GM12878 (cell line): ENCODE results near the gene NRIP3. TPM values are rescaled to one million over a fixed set of nuclear protein-coding genes. Genes with fewer than 3 reads are reported as not detected.

Experiments
- ATAC-seq: fragments of 200-7000 bp; cut with Tn5 transposase; 3 replicates; pipeline ENCODE4 v1.9.1; 2020; ENCODE audit warnings: mild to moderate bottlenecking, moderate library complexity
- Bru-seq: library from RNA; stranded (reverse); fragments of 400-500 nt; gene quantifications from one replicate; lab custom pipeline; 2021; lab: Mats Ljungman, UMichigan
- BruChase-seq, 2 experiments: library from RNA; stranded (reverse); fragments of 400-500 nt; gene quantifications; one replicate each; lab custom pipeline; 2021; lab: Mats Ljungman, UMichigan
- BruUV-seq: library from RNA; stranded (reverse); fragments of 400-500 nt; replicated peaks from 2 replicates; lab custom pipeline; 2021; lab: Mats Ljungman, UMichigan
- CTCF ChIA-PET: fragments of 300-600 bp; sonication (Branson Sonifier 250); formaldehyde crosslinking; extraction: SDS; loops from one replicate; lab custom pipeline; 2021; ENCODE audit warnings: inconsistent platforms; lab: Yijun Ruan, JAX
- POLR2A ChIA-PET: fragments of 350-600 bp; formaldehyde crosslinking; extraction: SDS; loops from one replicate; lab custom pipeline; 2021; ENCODE audit warnings: inconsistent platforms; lab: Charles Lee
- RAD21 ChIA-PET: fragments of 300-600 bp; sonication (Branson Sonifier 250); formaldehyde crosslinking; loops from one replicate; lab custom pipeline; 2023; ENCODE audit warnings: antibody characterized with exemption; ENCODE audit not compliant: unreplicated experiment; lab: Charles Lee
- SMC1A ChIA-PET: fragments of 300-600 bp; sonication (Branson Sonifier 250); formaldehyde crosslinking; loops from one replicate; lab custom pipeline; 2023; ENCODE audit not compliant: unreplicated experiment, uncharacterized antibody; lab: Charles Lee
- DNase-seq: peaks from one replicate; pipeline ENCODE4 v3.0.0-alpha.2; 2011; ENCODE audit warnings: low read depth, low spot score
- FAIRE-seq: peaks from 3 replicates; lab custom pipeline; 2011; peaks lifted over from hg19 to GRCh38; lab: Jason Lieb, UNC
- H2AFZ ChIP-seq: 2 replicates; pipeline ENCODE4 v1.6.0; 2011; ENCODE audit warnings: low read depth, low read length, control low read depth; ENCODE audit not compliant: control insufficient read depth
- H3K27ac ChIP-seq: 2 replicates; pipeline ENCODE4 v1.5.1; 2011; ENCODE audit warnings: control low read depth; ENCODE audit not compliant: control insufficient read depth, insufficient read depth
- H3K27me3 ChIP-seq, 2 experiments: replicated peaks in 1 of 2; 2 replicates each; pipeline versions ENCODE4 v1.6.0 to v1.6.1; 2011; ENCODE audit warnings: low read length in 1 of 2; ENCODE audit not compliant: control insufficient read depth in 2 of 2, insufficient read depth in 2 of 2
- H3K36me3 ChIP-seq, 2 experiments: 2 replicates each; pipeline ENCODE4 v1.5.1; 2011; ENCODE audit warnings: low read length in 1 of 2; ENCODE audit not compliant: control insufficient read depth in 2 of 2, insufficient read depth in 2 of 2
- H3K4me1 ChIP-seq: 2 replicates; pipeline ENCODE4 v1.6.1; 2011; ENCODE audit warnings: mild to moderate bottlenecking, low read length, moderate library complexity, mixed read lengths; ENCODE audit not compliant: control insufficient read depth, insufficient read depth
- H3K4me2 ChIP-seq: 2 replicates; pipeline ENCODE4 v1.6.0; 2011; ENCODE audit warnings: control low read depth; ENCODE audit not compliant: control insufficient read depth, insufficient read depth
- H3K4me3 ChIP-seq: fragments of 200-600 bp; sonication (generic); 2 replicates; pipeline ENCODE4 v1.5.1; 2016
- H3K79me2 ChIP-seq: 2 replicates; pipeline ENCODE4 v1.6.0; 2011; ENCODE audit warnings: low read length; ENCODE audit not compliant: control insufficient read depth, insufficient read depth
- H3K9ac ChIP-seq: 2 replicates; pipeline ENCODE4 v1.8.0; 2011; ENCODE audit warnings: low read length, control low read depth, mixed read lengths; ENCODE audit not compliant: control insufficient read depth, insufficient read depth
- H3K9me3 ChIP-seq: replicated peaks from 3 replicates; pipeline ENCODE4 v1.5.1; 2011; ENCODE audit warnings: mild to moderate bottlenecking, low read length; ENCODE audit not compliant: control insufficient read depth, insufficient read depth
- H4K20me1 ChIP-seq: 2 replicates; pipeline ENCODE4 v1.6.0; 2011; ENCODE audit not compliant: control insufficient read depth, insufficient read depth
- BACH1 ChIP-seq: fragments of 450-650 bp; IDR thresholded peaks from 2 replicates; pipeline ENCODE4 v1.6.1; 2017; ENCODE audit warnings: mild to moderate bottlenecking, borderline replicate concordance
- BCL3 ChIP-seq: IDR thresholded peaks from 2 replicates; pipeline ENCODE4 v1.6.1; 2011; ENCODE audit warnings: borderline replicate concordance, low read depth, mild to moderate bottlenecking, moderate library complexity, low read length; ENCODE audit not compliant: insufficient read depth, poor library complexity, severe bottlenecking
- CREM ChIP-seq: IDR thresholded peaks from 2 replicates; pipeline ENCODE4 v1.6.1; 2014; ENCODE audit warnings: antibody characterized with exemption, low read depth
- ETV6 ChIP-seq, 2 experiments: fragments of 450-650 bp in 1 of 2; IDR thresholded peaks in 1 of 2; conservative IDR thresholded peaks in 1 of 2; 2 replicates each; pipeline ENCODE4 v1.6.1; 2014; ENCODE audit warnings: antibody characterized with exemption in 1 of 2, borderline replicate concordance in 1 of 2, low read depth in 1 of 2, mild to moderate bottlenecking in 1 of 2, moderate library complexity in 1 of 2
- FOS ChIP-seq: IDR thresholded peaks from 3 replicates; pipeline ENCODE4 v1.6.1; 2011; ENCODE audit warnings: borderline replicate concordance; ENCODE audit not compliant: insufficient read length; ENCODE audit errors: extremely low read depth
- HDAC6 ChIP-seq: fragments of 200-600 bp; sonication (generic); IDR thresholded peaks from one replicate; pipeline ENCODE4 v1.8.0; 2017; ENCODE audit warnings: antibody characterized with exemption; ENCODE audit not compliant: unreplicated experiment
- JUNB ChIP-seq: IDR thresholded peaks from 2 replicates; pipeline ENCODE4 v1.6.1; 2016; ENCODE audit warnings: antibody characterized with exemption, mild to moderate bottlenecking
- MTA2 ChIP-seq: fragments of 450-650 bp; IDR thresholded peaks from 2 replicates; pipeline ENCODE4 v1.6.1; 2016; ENCODE audit warnings: low read depth, mild to moderate bottlenecking, moderate library complexity
- POLR2A ChIP-seq: IDR thresholded peaks from 2 replicates; pipeline ENCODE4 v1.6.1; 2011; ENCODE audit warnings: low read depth, mild to moderate bottlenecking, low read length
- SMARCA5 ChIP-seq: fragments of 450-650 bp; IDR thresholded peaks from 2 replicates; pipeline ENCODE4 v1.6.1; 2017; ENCODE audit warnings: mild to moderate bottlenecking
- SMC3 ChIP-seq: IDR thresholded peaks from 2 replicates; pipeline ENCODE4 v1.6.1; 2011; ENCODE audit warnings: low read length, improper control_type of control experiment, borderline replicate concordance
- SUZ12 ChIP-seq: fragments of 200-600 bp; sonication (generic); IDR thresholded peaks from one replicate; pipeline ENCODE4 v1.6.1; 2018; ENCODE audit warnings: antibody characterized with exemption, mild to moderate bottlenecking; ENCODE audit not compliant: unreplicated experiment
- TARDBP ChIP-seq: IDR thresholded peaks from 2 replicates; pipeline ENCODE4 v1.6.1; 2016; ENCODE audit warnings: borderline replicate concordance
- TCF12 ChIP-seq: IDR thresholded peaks from 2 replicates; pipeline ENCODE4 v1.6.1; 2011; ENCODE audit warnings: low read depth, mild to moderate bottlenecking, low read length
- ZNF207 ChIP-seq: fragments of 450-650 bp; IDR thresholded peaks from 2 replicates; pipeline ENCODE4 v1.6.1; 2014; ENCODE audit warnings: antibody characterized with exemption, mild to moderate bottlenecking, borderline replicate concordance
- WGBS: methylation state at CpG from one replicate; pipeline ENCODE4 v1.1.6; 2016; ENCODE audit warnings: low lambda C conversion rate; ENCODE audit not compliant: insufficient replicate concordance, insufficient coverage; ENCODE audit errors: missing lambda C conversion rate; 5-methylcytosine and 5-hydroxymethylcytosine counted together
- in situ Hi-C: fragments of 300-500 bp; cut with MboI; formaldehyde crosslinking; loops from 9 replicates; pipeline ENCODE4 v1.14.3; 2018; ENCODE audit warnings: mixed read lengths
- intact Hi-C: fragments of 100-400 bp; cut with micrococcal nuclease; formaldehyde crosslinking; loops from one replicate; pipeline ENCODE4 v1.14.2; 2022; ENCODE audit not compliant: unreplicated experiment
- long read RNA-seq, 2 experiments: library from polyadenylated mRNA; unstranded; transcript quantifications; one replicate each; pipeline ENCODE4 v2.0.0, GENCODE V29; 2019 to 2020
- polyA minus RNA-seq, 3 experiments: library from RNA; depleted of rRNA, polyadenylated mRNA; stranded (reverse); fragments of >200 nt; gene quantifications; 2 replicates each; pipeline ENCODE4 v1.2.3, GENCODE V29; 2011
- polyA plus RNA-seq, 11 experiments: library from polyadenylated mRNA; depleted of rRNA in 4 of 11; unstranded in 6 of 11; stranded (reverse) in 5 of 11; fragments of >200 nt; fragmentation: Nextera tagmentation in 4 of 11; fragmentation: Illumina TruSeq in 1 of 11; extraction: Ambion mirVana in 4 of 11; extraction: Trizol in 1 of 11; gene quantifications; 1 replicate in 1 of 11; 2 replicates in 10 of 11; pipeline versions ENCODE4 v1.2.1 to v1.2.3, GENCODE V29; 2011 to 2016; ENCODE audit warnings: inconsistent platforms in 2 of 11, missing spikeins in 2 of 11, low read depth in 1 of 11
- total RNA-seq, 4 experiments: library from RNA; depleted of rRNA in 3 of 4; stranded (reverse); fragments of >200 nt in 3 of 4; fragmentation: Illumina TruSeq in 1 of 4; extraction: Trizol in 1 of 4; gene quantifications; 2 replicates each; pipeline versions ENCODE4 v1.2.1 to v1.2.3, GENCODE V29; 2013 to 2021

The NRIP3 gene
- total RNA-seq (2013; cell fraction: nucleolus; rRNA removed): not detected in 2 replicates
- total RNA-seq (2014; rRNA removed): under 0.01 and 0.22 TPM in 2 replicates
- total RNA-seq (2014; rRNA removed; fragmentation: Illumina TruSeq; extraction: Trizol): 0.09 TPM in 1 of 2 replicates, not detected in the other
- total RNA-seq (2021): not detected in 2 replicates
- 0.05 TPM for polyA plus RNA-seq (2011; ENCODE audit: low read depth)
- polyA plus RNA-seq (2011; rRNA removed): not detected in 2 replicates
- polyA plus RNA-seq (2011; cell fraction: cytosol; rRNA removed): not detected in 2 replicates
- polyA plus RNA-seq (2011; cell fraction: nucleus; rRNA removed): not detected in 2 replicates
- polyA plus RNA-seq (2012): not detected in 2 replicates
- polyA plus RNA-seq (2014; fragmentation: Illumina TruSeq; extraction: Trizol): not detected in 2 replicates
- not detected for polyA plus RNA-seq (2014; fragmentation: Nextera tagmentation; extraction: Ambion mirVana)
- 0.25 TPM in 1 of 2 replicates, not detected in the other for polyA plus RNA-seq (2014; rRNA removed)
- polyA plus RNA-seq (2016; fragmentation: Nextera tagmentation; extraction: Ambion mirVana): under 1 TPM in 1 of 2 experiments, not detected in 1; 0.25 TPM
- polyA minus RNA-seq (2011; rRNA and poly(A)+ RNA removed): not detected in 2 replicates
- polyA minus RNA-seq (2011; cell fraction: cytosol; rRNA and poly(A)+ RNA removed): not detected in 2 replicates
- not detected in 2 replicates for polyA minus RNA-seq (2011; cell fraction: nucleus; rRNA and poly(A)+ RNA removed)
- Bru-seq, nascent RNA: percentile 9 among the genes with signal in this experiment
- percentile 18 among the genes with signal in this experiment for BruChase-seq, experiment 1, labeled RNA remaining after a 6-hour chase
- BruChase-seq, experiment 2, labeled RNA remaining after a 2-hour chase: percentile 7 among the genes with signal in this experiment
- long read RNA-seq, experiment 1: 0 reads
- long read RNA-seq, experiment 2: 0 reads

- no peak for DNase-seq
- ChIA-PET SMC1A (no interaction called here), POLR2A (no interaction called here), RAD21 (interaction anchor here (1.1 kb wide), 1 partner anchor 12 kb away, joined by 3 read pairs; no protein-coding TSS in a partner anchor), CTCF (no interaction called here)
- intact Hi-C loops: no loop called here
- in situ Hi-C loops: no loop called here
- Histone ChIP-seq H3K4me2 (peak within 1 kb of the TSS; percentile 87), H3K27ac (no peak within 1 kb of the TSS), H2AFZ (peak within 1 kb of the TSS; percentile 50), H3K79me2 (no peaks in the 10 kb centered on the region), H4K20me1 (no peaks in the 10 kb centered on the region), H3K27me3 (peaks cover 4 to 16% of the 10 kb centered on the region in 2 experiments), H3K9me3 (no peaks in the 10 kb centered on the region), H3K9ac (no peak within 1 kb of the TSS), H3K4me3 (peak within 1 kb of the TSS; percentile 55; the same call in 1 of the 2 replicates), H3K4me1 (peaks cover 6% of the 10 kb centered on the region; the same call in 1 of the 2 replicates), H3K36me3 (no peaks in the 10 kb centered on the region)
- TF ChIP-seq POLR2A (peak; percentile 49; the same call in 1 of the 2 replicates), SMARCA5 (no peak), HDAC6 (no peak), BACH1 (no peak), ZNF207 (no peak), CREM (0 out of 2 replicates have a peak, but pooled peaks have one; percentile 20), ETV6 (conservative IDR thresholded peaks at IDR 0.05 in 1 of 2, IDR thresholded peaks at IDR 0.05 in 1 of 2; ENCODE audit: borderline replicate concordance in 1 of 2, low read depth in 1 of 2) (no peak), JUNB (no peak), BCL3 (no peak), MTA2 (no peak), FOS (no peak), SUZ12 (peak; percentile 85), TCF12 (no peak), TARDBP (no peak), SMC3 (no peak)
- WGBS: 12% methylated on average over 73 of the region's 83 CpGs
- ATAC-seq: peak; percentile 79
- no peak for FAIRE-seq
- BruUV-seq: no TSS peak
Measured at GRCh38 chr11:9003573-9004182, at the start of gene NRIP3. Gene NRIP3, minus strand, starts transcription at chr11:9004001. Its CDS starts 66 bp downstream, at chr11:9003935.
